Esophagus squamous epithelium (tissue), 4 donors: ENCODE results near the gene TMEM119.

ENCODE experiments used
- POLR2A ChIP-seq, 4 donors: fragments of 450-650 bp; IDR thresholded peaks; one replicate each; pipeline ENCODE4 v1.6.1; 2017; ENCODE audit warnings: antibody characterized with exemption in 4 of 4, mild to moderate bottlenecking in 4 of 4, moderate library complexity in 3 of 4
- TF ChIP-seq, protein P1 (sequence below), 6 experiments: fragments of 450-650 bp in 4 of 6; fragments of 200-600 bp in 2 of 6; sonication (generic) in 2 of 6; IDR thresholded peaks; one replicate each; pipeline ENCODE4 v1.5.1; 2016 to 2019; ENCODE audit warnings: antibody characterized with exemption in 6 of 6, mild to moderate bottlenecking in 4 of 6, moderate library complexity in 4 of 6

GRCh38 chr12:108566452-108566851, 31.4 kb downstream of the TMEM119 start:
- TF ChIP-seq, protein P1, sequence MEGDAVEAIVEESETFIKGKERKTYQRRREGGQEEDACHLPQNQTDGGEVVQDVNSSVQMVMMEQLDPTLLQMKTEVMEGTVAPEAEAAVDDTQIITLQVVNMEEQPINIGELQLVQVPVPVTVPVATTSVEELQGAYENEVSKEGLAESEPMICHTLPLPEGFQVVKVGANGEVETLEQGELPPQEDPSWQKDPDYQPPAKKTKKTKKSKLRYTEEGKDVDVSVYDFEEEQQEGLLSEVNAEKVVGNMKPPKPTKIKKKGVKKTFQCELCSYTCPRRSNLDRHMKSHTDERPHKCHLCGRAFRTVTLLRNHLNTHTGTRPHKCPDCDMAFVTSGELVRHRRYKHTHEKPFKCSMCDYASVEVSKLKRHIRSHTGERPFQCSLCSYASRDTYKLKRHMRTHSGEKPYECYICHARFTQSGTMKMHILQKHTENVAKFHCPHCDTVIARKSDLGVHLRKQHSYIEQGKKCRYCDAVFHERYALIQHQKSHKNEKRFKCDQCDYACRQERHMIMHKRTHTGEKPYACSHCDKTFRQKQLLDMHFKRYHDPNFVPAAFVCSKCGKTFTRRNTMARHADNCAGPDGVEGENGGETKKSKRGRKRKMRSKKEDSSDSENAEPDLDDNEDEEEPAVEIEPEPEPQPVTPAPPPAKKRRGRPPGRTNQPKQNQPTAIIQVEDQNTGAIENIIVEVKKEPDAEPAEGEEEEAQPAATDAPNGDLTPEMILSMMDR (IDR thresholded peaks at IDR 0.05), result no peak
- no peak for TF ChIP-seq POLR2A (IDR thresholded peaks at IDR 0.05)
